Embryonic facial prominence (tissue), 1 donor: ENCODE results near the gene HDAC4.

Experiments
- DNase-seq: peaks from one replicate; pipeline ENCODE4 v3.0.0-alpha.2; 2016; ENCODE audit errors: extremely low spot score

The HDAC4 gene

DNA sequence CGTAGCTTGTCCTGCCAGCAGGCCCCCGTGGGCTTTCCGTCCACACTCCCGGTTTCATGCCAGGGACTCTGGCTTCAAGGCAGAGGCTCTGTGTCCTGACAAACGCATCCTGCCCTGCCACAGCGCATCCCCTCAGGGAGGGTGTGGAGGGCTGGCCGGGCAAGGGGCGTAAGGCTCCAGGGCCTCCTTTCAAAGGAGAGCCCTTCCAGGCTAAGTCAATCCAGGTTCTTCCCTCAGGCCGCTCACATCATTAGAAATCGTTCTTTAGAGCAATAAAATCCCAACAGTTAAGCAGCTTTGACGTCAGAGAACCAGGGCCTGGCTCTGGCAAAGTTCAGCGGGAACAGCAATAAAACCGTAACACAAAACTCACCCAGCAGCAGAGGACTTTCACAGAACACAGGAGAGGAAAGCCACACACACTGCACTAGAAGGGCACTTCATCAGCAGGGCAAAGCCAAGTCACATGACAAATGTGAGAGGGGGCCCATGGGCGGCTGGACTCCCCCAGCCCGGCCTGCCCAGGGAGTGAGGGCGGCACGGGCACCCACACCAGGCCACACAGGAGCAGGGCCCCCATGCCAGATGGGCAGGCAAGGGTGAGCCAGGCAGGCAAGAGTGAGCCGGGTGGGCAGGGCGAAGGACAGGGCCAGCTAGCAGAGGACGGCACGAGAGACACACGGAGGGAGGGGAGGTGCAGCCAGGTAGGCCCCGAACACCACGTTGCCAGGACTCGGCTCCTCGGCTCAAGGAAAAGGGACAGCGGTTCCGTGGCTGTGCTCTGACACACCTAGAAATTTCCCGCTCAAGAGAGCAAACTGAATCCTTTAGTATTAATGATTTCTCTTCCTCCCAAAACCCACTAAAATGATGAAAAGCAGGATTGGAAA is 52.0 kb downstream of the HDAC4 start:
- no peak for DNase-seq

DNA sequence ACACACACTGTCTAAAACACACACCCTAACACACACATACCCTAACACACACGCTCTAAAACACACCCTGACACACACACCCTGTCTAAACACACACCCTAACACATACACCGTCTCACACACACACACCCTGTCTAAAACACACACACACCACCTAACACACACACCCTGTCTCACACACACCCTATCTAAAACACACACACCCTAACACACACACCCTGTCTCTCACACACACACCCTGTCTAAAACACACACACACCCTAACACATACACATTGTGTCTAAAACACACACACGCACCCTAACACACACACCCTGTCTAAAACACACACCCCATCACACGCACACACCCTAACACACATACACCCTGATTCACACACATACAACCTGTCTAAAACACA is 54.1 kb downstream of the HDAC4 start:
- no peak for DNase-seq

DNA sequence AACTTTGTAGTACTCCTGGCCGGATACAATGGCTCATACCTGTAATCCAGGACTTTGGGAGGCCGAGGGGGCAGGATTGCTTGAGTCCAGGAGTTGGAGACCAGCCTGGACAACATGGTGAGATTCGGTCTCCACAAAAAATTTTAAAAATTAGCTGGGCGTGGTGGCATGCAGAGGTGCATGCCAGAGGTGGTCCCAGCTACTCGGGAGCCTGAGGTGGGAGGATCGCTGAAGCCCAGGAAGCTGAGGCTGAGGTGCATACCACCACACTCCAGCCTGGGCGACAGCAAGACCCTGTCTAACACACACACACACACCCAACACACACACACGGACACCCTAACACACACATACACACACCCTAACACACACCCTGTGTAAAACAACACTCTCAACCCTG is 55.6 kb downstream of the HDAC4 start:
- no peak for DNase-seq

DNA sequence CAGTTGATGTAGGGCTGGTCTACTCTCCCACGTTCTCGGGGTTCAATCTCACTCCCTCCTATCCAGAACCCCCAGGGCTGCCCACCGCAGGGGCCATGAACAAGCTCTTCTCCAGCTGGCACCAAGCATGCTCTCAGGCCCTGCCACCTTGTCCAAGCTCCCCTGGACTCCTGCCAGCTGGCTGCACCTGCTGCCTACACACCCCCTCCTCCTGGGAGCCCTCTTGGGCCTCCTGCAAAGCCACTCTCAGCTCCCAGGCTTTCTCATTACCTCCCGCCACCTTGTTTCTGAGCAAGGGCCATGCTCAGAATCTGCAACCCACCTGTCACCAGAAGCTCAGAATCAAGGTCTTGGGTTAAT is 56.0 kb downstream of the HDAC4 start:
- DNase-seq, result no peak

DNA sequence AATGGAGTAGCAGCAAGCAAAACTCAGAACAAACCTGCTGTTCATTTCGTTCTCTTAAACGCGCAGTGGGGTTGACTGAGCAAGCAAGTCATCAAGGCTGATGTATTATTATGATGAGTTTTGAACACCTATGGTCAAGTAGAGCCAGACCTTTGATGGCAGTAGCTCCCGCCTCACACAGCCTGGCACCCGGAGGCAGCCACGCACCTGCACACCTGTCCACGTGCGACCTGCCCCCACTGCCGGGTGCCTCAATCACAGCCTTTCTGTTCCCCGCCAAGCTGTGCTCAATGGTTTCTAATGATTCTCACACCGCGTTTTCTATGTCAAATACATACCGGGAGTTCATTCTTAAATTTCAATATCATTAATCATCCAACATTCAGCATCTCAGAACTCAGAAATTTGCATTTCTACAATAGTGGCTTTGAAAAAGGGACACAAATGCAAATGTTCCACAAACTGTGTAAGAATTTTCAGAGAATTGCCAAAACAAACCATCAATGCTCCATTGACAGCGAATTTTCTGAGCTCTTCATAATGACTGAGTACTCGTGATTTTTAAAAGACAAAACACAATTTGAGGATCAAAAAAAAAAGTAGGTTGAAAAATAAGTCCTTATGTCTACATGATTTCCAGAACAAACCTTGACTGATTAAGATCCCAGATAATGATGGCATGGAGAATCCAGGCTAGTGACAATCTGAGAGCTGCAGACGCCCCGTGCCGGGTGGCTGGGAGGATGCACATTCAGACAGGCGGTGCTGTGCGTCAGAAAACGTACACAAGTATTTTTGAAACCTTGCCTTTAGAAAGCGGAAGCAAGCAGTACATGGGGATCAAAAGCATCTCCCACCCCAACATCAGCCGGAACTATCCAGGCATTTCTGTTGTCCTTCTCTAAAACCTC is 56.6 kb downstream of the HDAC4 start:
- no peak for DNase-seq

DNA sequence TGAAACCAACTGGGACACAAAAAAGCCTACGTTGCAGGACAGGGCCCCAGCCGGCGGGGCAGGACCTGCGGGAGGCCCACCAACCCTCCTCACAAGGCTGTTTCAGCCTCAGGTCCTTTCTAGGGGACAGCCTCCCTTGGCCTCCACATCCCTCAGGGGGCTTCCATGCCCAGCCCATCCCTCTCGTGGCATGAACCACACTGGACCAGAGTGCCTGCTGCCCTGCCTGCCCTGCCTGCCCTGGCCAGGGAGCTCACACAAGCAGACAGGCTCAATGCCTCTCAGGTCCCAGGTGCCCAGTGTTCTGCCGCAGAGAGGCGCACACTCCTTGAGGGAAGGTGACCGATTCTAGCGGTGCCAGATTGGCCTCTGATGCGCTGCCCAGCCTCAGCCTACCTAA is 57.4 kb downstream of the HDAC4 start:
- DNase-seq, result no peak

DNA sequence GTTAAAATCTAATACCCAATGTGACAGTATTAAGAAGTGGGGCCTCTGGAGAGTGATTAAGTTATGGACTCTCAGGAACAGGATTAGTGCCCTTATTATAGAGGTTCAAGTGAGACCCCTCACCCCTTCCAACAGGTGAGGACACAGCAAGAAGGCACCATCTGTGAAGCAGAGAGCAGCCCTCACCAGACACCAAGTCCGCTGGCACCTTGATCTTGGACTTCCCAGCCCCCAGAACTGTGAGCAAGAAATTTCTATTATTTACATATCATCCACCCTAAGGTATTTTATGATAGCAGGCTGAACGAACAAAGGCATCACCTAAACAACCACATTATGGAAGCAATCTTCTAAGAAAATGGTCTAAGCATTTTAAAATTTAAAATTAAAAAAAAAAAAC is 59.0 kb downstream of the HDAC4 start:
- DNase-seq, result no peak

DNA sequence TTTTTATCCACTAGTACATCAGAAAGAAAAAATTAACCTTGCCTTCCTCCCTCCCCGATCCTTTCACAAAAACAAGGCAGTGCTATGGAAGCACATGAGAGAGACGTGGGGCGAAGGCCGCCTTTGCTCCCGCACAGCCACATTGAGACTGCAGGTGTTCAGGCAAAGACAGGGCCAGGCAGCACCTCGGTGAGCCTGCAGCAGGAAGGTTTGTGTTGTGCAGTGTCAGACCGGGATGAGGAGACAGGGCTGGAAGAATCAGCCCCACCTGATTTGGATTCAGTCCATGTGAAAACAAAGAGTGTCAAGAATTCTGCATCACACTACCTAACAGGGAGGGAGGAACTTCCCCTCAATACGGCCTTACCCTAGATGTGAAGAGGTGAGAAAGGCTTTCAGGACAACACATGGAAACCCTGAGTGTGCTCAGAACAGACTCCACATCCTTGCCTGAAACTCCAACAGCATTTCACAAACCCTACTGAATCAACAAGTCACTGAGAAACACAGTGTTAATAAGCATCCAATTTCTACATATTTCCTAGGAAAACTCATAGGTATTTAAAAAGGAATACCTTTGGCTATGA is 59.6 kb downstream of the HDAC4 start:
- no peak for DNase-seq

DNA sequence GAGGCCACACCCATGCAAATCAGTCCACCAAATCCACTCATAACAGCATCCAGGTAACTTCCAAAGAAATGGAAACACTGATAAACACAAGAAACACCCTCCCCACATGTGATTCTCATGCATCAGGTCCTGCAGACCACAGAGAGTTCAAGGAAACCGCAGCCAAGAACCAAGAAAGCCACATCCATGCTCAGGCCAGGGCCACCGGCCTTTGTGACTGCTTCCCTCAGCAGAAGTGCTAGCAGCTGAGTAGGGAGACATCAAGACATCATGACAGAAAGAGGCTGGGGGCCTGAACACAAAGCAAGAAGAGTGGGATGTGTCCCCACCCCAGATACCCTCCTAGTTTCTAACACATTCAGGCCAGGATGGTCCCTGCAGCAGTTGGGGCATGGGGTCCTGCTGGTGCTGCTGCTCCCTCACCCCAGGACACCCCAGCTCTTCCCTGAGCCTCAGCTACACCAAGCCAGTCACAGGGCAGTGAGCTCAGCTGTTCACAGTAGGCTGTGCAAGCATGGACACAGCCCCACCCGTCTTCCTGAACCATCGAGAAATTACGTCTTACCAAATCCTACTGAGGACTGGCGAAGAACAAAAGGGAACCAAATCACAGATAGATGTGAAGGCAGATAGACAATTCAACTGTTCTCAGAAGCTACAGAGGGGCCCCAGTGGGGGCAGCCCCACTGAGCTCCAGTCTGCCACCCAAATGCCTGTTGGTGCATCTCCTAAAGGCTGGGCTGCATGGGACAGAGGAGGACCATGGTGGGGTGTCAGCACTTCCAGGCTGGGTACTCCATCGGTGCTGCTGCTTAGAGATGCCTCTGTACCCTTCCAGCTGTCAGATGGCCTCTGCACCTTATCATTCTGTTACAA is 60.9 kb downstream of the HDAC4 start:
- DNase-seq, result no peak

DNA sequence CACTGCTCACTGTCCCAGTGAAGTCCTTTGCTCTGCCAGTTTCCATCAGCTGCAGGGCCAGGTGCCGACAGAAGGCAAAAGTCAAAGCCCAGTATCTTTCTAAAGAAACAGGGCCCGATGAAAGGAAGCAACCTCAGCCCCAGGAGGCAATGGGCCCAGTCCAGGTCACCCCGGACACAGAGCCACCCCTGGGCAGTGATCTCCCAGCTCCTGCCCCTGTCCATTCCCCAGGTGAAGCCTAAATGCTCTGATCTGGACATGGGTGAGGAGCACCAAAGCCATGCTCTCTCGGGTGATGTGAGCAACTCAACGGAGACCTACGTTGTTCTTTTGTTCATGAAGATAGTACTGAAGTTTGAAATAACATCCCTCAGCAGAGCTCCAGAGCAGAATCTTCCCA is 61.6 kb downstream of the HDAC4 start:
- DNase-seq, result no peak

DNA sequence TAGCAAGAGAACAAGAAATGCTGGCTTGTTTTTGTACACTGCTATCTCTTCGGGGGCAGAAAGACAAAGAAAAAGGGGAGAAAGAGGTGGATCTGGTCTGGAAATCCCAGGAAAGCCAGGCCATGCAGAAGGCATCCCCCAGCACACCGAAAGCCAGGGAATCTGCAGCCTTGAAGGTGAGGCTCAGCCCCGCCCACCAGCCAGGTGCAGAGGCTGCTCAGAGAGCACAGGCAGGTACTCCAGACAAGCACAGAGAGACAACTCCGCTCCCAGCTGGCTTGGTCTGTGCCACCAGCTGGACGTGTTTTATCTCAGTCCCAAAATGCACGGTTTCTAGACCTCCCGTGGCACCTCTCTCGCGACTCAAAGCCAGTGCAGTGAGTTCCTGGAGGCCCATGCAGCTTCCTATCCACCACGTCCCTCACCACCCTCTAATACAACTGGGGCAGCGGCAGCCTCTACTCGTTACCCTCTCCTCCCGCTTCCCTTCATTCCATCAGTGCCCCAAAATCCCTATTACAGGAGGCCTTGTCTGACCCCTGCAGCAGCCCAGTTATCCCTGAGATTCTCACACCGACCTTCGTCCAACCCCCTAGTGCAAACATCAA is 62.8 kb downstream of the HDAC4 start:
- DNase-seq, result no peak

DNA sequence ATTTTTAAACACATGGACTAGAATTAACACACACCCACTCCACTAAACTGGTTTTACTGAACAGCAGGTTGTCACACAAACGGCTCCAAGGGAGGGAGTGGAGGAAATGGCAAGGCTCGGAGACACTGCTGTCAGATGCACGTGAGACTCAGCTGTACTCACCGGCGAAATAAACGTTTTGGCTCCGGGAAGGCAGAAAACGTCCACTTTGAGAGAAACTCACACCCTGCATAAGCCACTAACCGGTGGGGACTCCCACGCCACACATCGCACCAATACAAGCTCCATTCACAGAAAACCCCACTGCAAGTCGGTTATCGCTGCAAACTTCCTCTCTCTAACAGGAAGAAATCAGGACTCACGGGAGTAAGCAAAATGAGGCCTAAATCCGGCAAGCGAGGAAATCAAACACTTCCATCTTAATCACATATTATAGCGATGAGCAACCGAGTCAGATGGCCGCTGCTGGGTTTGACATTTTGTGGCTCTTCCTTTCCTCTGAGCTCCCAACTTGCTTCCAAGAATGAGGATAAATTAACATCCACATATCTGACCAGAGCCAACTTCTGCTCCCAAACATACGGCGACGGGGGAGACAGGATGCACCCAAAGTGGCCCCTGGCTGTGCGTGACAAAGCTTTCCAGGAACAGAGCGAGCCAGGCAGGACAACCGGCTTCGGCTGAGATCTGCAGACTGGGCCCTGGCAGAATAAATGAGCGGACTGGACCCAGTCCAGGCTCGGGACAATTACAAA is 63.5 kb downstream of the HDAC4 start:
- no peak for DNase-seq

DNA sequence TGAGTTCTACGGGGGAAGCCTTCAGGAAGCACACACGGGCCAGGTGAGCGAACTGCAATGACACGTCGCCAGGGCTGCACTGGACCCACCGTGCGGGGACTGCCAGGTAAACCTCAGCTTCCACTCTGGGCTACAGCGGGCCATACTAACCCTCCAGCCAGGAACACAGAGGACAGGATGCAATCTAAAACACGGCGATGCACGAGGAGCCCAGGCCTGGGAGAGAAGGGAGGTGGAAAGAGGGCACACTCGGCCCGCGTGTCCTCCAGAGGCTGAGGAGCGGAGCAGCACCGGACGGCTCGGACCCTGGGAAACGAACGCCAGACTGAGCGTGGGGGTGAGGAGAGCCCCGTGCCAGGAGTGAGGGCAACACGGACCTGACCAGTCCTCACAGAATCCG is 69.3 kb downstream of the HDAC4 start:
- no peak for DNase-seq

DNA sequence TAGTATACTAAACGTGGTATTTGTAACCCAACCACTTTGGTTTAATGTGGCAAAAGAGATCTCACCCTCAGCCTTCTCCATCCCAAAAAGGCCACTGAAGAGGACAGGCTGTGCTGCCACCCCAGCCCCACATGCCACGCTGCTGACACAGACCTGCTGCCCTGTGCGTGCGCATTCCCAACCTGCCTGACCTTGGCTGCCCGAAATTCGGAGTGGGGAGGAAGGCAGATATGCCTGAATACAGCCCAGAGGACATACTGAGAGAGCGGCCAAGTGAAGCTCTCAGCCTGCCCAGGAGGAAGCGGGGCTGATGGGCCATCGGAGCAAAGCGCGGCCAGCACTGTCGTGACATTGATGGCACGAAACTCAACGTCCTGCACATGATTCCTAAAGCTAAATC is 70.0 kb downstream of the HDAC4 start:
- no peak for DNase-seq

DNA sequence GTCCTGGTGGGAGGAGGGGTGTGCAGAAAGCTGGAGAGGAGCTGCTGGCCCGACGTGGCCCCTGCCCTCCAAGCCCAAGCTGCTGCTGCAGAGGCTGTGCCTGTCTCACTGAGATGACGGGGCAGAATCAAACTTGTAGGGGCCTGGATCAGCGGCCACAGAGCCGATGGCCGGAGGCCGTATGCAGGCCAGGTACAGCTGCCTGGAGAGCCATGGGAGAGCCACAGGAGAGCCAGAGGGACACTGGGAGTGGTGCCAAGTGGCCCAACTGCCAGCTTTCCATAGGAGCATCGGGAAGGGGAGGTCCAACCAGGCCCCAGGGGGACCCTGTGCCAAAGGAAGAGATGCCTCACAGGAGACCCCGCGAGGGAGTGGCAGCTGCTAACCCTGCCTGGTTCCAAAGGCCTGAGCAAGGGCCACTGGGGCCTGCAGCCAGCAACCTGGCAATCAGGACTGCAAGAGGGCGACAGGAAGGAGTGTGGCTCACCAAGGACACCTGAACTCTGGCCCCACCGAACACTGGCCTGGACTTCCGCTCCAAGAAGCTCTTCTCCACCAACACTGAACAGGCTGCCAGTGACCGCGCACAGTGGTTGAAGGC is 70.7 kb downstream of the HDAC4 start:
- no peak for DNase-seq

DNA sequence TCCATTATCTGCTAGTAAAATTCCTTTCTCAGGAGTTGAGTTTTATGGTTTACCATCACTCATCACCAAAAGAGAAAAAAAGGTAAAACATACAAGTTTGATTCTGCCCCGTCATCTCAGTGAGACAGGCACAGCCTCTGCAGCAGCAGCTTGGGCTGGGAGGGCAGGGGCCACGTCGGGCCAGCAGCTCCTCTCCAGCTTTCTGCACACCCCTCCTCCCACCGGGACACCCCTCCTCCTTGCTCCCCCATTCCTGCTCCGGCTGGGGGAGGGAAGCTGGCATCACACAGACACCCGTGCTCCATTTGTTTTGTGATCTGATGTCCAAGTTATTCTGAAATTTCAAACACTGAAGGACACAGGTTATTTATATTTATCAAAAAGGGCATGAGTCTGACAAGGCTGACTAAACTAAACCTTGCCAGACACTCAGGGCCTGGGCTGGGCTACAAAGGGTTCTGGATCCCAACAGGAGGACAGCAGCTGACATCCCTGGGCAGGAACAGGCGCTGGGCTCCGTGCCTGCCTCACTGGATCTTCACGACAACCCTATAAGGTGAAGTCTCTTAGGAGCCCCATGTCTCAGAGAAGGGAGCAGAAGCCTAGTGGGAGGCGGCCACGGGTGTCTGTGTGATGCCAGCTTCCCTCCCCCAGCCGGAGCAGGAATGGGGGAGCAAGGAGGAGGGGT is 71.4 kb downstream of the HDAC4 start:
- no peak for DNase-seq

DNA sequence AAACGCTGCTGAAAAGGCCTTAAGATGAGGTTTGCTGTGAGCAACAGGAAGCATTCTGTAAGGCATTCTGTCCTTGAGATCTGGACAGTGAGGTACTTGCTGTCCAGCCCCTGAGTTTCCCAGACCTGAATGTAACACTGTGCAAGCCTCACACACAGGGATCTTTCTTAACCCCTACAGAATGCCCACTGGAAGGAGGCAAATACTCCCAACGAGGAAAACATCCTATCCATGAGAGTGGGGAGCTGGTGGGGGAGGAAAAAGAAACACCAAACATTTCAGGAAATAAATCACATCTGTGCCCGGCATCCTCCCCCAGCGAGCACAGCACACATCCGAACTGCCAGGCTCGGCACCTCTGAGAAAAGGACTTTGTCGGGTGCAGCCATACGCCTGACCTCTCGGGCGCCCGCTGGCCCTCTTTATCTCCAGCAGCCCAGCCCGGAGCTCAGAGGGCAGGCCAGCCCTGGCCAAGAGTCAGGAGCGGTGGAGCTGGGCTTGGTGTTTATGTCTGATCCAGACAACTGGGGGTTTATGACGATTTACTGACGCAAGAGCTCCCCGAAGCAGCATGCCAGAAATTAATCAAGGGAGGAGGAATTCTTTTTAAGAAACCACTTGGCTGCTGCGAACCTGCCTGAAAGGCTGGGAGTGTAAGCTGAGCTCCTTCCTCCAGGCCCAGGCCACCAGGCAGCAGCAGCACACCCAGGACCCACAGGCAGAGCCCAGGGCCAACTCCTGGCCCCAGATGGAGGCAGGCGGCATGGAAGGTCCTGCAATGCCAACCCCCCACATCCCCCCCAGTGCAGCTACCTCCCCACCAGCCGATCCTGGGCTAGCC is 72.2 kb downstream of the HDAC4 start:
- peak; percentile 86 for DNase-seq

DNA sequence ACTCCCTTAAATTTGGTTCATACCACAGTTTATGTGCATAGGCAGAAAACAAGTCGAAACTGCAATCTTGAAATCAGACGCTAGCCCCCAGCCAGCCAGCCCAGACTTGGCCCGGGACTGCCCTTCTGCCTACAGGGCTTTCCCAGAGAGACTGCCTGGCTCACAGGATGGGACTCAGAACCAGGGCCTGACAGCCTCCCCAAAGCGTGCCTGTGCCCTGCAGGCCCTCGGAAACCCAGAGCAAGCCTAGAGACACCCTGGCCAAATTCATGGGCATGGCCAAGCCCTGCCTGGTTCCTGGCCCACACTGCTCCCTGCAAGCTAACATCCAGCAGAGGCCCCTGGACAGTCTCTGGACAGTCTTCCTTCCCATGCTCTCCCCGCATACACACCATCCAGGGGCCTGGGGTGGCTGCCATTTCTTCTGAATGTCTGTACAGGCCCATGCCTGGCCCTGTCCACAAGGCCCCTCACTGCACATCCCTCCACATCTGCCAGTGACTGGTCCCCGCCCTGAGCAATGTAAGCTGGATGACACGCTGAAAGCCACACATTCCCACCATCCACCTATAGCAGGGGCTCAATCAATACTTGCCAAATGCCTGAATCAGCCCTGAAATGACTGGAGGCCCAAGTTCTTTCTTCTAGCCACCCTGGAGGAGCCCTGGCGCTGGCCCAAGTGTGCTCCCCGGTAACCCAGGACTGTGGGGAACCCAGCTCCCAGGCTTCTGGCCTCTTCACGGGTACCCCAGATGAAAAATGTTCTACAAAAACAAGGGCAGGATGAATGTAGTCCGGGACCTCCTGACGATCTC is 73.1 kb downstream of the HDAC4 start:
- no peak for DNase-seq
